MM.1S (cell line): ENCODE results near the gene KRT35.

Source experiments
- CTCF ChIP-seq: fragments of 300-600 bp; sonication (generic); IDR thresholded peaks from 2 replicates; pipeline ENCODE4 v1.5.1; 2016; ENCODE audit warnings: antibody characterized with exemption, low read length, mixed read lengths
- EZH2 ChIP-seq: fragments of 300-600 bp; sonication (generic); optimal IDR thresholded peaks from 2 replicates; pipeline ENCODE3; 2017; ENCODE audit warnings: low read depth, mild to moderate bottlenecking, antibody characterized with exemption, low read length, mixed read lengths
- EZH2phosphoT487 ChIP-seq: fragments of 300-600 bp; sonication (generic); IDR thresholded peaks from 2 replicates; pipeline ENCODE4 v1.6.1; 2018; ENCODE audit warnings: antibody characterized with exemption, low read length

DNA sequence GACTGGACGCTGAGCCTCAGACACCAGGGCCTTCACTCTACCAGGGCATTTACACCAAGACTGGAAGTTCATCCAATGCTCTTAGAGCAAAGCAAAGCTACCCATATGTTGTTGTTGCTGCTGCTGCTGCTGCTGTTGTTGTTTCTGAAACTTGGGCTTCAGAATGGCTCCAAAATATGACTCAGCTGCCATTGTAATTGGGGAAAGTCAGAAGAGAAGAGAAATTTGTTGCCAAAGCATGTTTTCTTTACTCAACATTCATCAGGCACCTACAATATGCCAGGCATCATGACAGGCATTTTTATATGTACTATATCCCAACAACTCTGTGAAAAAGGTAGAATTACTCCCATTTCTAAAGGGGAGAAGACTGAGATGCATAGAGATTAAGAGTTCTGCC lies 25.7 kb downstream of the KRT35 start:
- no peak for TF ChIP-seq CTCF
- TF ChIP-seq EZH2phosphoT487, result no peak
- no peak for TF ChIP-seq EZH2
